Sigmoid colon (tissue), 4 donors: ENCODE measurements around the gene MCC.

Experiments used
- EP300 ChIP-seq, 4 donors: sonication (generic); formaldehyde crosslinking; IDR thresholded peaks; one replicate each; pipeline ENCODE4 v1.6.1; 2017; ENCODE audit warnings: antibody characterized with exemption in 4 of 4
- POLR2A ChIP-seq, 2 donors: fragments of 450-650 bp; IDR thresholded peaks; one replicate each; pipeline ENCODE4 v1.6.1; 2016; ENCODE audit warnings: antibody characterized with exemption in 2 of 2, mild to moderate bottlenecking in 2 of 2, moderate library complexity in 2 of 2
- POLR2AphosphoS5 ChIP-seq, 4 donors: sonication (generic); formaldehyde crosslinking; IDR thresholded peaks; one replicate each; pipeline ENCODE4 v1.6.1; 2017; ENCODE audit warnings: antibody characterized with exemption in 4 of 4
- TF ChIP-seq, protein P1 (sequence below), 4 experiments: fragments of 450-650 bp in 3 of 4; fragments of 200-600 bp in 1 of 4; IDR thresholded peaks; one replicate each; pipeline ENCODE4 v1.5.1; 2016 to 2019; ENCODE audit warnings: antibody characterized with exemption in 4 of 4, mild to moderate bottlenecking in 3 of 4, moderate library complexity in 2 of 4

DNA sequence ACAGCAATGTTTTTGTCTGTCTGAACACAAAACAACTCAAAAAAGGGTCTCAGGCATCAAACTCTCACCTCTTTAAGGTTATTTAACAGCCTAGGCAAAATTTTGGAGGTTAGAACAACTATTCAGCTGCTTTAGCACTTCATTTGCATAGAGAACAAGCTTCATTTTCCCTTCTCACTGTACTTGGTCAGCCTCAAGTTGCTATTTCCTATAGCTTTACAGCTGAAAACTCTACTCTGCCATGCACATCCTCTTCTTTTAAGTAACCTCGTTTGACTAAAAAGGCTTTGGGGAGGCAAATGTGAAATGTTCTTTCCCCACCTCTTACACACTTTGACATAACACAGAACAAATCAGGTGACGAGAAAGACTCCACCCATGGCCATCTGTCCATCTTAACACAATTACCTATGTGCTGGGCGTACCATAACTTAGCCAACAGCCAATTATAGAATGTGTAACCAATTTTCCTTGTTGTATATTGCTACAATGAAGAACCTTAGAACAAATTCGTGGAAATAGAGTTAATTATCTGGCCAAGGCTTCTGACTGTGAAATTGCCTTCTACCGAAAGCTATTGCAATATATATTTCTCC lies 315.9 kb downstream of the MCC start:
- TF ChIP-seq, protein P1, sequence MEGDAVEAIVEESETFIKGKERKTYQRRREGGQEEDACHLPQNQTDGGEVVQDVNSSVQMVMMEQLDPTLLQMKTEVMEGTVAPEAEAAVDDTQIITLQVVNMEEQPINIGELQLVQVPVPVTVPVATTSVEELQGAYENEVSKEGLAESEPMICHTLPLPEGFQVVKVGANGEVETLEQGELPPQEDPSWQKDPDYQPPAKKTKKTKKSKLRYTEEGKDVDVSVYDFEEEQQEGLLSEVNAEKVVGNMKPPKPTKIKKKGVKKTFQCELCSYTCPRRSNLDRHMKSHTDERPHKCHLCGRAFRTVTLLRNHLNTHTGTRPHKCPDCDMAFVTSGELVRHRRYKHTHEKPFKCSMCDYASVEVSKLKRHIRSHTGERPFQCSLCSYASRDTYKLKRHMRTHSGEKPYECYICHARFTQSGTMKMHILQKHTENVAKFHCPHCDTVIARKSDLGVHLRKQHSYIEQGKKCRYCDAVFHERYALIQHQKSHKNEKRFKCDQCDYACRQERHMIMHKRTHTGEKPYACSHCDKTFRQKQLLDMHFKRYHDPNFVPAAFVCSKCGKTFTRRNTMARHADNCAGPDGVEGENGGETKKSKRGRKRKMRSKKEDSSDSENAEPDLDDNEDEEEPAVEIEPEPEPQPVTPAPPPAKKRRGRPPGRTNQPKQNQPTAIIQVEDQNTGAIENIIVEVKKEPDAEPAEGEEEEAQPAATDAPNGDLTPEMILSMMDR (IDR thresholded peaks at IDR 0.05): no peak
- TF ChIP-seq POLR2AphosphoS5 (IDR thresholded peaks at IDR 0.05) (no peak), EP300 (IDR thresholded peaks at IDR 0.05) (no peak), POLR2A (IDR thresholded peaks at IDR 0.05) (no peak)
